GM19238 (cell line): ENCODE measurements around the gene AGXT.
A peak's percentile ranks its signal among the peaks of the same experiment; 100 is the strongest.
"Not testable (repeated sequence)": the region's sequence is repeated elsewhere in the genome, so short reads cannot be mapped to it uniquely, and the experiment has no call there.

ENCODE experiments used
- DNase-seq: peaks from one replicate; pipeline ENCODE4 v3.0.0; 2011; ENCODE audit warnings: low spot score; ENCODE audit not compliant: insufficient read length

AGXT gene

DNA sequence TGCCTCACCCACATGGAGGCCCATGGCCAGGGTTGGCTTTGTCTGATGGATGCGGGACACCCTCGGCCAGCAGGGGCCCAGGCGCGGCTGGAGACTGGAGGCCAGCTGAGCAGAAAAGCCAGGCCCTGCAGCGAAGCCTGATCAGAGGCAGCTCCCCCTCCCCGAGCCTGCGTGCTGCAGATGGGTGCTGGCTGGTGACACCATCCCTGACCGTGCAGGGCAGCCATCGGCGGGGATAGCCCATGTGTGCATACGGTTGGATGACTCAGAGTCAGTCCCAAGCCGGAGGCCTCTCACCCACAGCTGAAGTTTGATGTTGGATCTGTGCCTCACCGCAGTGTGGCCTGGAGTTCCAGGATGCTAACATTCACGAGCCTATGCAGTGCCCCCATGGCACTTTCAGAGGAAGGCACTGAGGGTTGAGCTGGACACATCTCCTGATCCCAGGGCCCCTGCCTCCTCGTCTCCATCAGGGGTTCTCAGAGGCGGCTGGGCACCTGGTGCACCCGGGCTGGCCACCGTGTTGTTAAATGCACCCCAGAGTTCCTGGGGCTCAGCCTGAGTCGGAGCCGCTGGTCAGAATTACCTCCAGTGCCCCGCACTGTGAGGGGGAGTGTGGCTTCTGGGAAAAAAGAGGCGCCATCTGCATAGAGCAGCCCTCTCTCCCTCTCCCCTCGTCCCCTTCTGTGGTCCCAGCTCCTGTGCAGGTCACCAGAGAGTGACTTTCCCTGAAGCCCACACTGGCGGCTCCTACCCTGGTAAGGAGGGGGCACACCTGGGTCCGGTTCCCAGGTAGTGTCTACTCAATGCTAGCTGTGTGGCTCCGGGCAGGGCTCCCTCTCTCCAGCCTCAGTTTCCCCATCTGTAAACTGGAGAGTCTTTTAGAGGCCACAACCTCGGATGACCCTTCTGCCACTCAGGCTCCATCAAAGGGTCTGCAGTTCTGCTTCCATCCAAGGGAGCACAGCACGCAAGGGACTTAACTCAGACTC is 29.2 kb upstream of the AGXT start:
- DNase-seq = no peak

DNA sequence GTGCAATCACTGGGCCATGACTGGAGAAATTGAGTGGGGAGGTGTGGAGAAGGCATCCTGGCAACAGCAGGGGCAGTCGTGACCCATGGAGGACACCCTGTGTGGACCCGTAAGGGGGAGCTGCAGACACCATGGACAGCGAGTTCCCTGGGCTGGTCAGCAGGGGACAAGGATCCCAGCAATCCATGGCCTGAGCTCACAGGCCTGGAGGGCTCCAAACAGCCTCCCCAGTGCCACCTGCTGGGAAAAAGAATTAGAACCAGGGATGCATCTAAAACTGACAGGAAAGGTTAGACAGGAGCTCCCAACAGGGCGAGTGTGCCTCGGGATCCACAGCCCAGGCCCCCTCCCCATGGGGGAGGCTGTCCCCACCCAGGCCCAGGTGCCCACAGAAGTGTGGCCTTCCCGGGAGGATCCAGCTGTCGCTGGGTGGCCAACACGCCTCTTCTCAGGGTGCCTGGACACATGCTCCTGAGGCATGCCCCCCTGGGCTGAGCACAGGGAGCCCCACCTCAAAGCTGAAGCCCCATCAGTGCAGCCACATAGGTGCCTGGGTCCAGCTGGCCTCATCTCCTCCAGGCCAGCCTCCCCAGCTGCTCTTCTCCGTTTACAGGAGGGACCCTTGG is 28.1 kb upstream of the AGXT start:
- DNase-seq = no peak

DNA sequence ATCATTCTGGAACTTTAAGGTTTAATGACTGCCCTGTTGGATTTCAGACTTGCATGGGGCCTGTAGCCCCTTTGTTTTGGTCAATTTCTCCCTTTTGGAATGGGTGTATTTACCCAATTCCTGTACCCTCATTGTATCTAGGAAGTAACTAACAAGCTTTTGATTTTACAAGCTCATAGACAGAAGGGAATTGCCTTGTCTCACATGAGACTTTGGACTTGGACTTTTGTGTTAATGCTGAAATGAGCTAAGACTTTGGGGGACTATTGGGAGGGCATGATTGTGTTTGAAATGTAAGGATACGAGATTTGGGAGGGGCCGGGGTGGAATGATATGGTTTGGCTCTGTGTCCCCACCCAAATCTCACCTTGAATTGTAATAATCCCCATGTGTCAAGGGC is 22.3 kb upstream of the AGXT start:
- DNase-seq = not testable (repeated sequence)

DNA sequence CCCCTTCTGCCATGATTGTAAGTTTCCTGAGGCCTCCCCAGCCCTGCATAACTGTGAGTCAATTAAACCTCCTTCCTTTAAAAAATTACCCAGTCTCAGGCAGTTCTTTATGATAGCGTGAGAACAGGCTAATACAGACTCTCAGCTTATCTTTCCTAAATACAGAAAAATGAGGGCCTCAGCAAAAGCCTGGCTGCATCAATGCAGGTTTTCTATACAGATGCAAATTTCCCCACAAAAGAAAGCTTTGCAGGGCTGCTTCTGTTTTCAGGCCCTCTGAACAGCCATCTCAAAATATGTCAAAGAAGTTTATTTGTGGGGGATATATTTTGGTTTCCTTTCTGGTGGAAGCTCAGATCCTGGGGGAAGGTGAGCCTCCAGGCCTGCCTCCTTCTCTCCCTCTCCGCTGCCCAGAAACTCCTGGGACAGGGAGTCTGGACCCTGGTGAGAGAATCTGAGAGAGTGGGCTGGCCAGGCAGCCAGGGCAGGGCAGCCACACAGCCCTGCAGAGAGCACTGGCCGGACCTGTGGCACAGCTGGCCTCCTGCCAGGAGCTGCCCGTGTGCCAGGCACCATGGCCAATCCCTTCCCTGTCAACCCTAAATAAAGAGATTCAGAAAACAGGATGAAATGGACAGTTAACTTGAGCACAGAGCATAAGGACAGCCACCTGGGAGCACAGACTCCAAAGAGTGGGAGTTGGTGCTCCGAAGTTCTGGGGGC is 21.6 kb upstream of the AGXT start:
- DNase-seq = no peak

DNA sequence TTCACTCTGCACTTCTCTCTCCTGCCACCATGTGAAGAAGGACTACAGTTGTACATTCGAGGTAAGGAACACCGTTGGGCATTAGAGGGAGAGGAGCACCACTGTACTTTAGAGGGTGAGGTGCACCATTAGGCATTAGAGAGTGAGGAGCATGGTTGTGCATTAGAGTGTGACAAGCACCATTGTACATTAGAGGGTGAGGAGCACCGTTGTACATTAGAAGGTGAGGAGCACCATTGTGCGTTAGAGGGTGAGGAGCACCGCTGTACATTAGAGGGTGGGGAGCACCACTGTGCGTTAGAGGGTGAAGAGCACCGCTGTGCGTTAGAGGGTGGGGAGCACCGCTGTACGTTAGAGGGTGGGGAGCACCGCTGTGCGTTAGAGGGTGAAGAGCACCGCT is 20.8 kb upstream of the AGXT start:
- no peak for DNase-seq

DNA sequence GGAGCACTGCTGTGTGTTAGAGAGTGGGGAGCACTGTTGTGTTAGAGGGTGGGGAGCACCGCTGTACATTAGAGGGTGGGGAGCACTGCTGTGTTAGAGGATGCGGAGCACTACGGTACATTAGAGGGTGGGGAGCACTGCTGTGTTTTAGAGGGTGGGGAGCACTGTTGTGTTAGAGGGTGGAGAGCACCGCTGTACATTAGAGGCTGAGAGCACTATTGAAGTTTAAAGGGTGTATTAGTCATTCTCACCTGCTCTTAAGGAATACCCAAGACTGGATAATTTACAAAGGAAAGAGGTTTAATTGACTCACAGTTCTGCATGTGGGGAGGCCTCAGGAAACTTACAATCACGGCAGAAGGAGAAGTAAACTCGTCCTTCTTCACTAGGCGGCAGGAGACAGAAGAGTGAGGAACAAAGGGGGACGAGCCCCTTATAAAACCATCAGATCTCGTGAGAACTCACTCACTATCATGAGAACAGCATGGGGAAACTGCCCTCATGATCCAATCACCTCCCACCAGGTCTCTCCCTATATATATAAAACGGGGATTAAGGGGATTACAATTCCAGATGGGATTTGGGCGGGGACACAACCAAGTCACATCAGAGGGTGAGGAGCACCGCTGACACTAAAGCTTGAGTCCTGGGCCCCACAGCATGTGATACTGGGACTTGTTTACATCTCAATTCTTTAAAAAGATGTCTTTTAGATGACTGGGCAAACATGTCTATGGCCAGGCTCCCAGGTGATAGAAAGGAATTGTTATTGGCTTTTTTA is 19.5 kb upstream of the AGXT start:
- no peak for DNase-seq

DNA sequence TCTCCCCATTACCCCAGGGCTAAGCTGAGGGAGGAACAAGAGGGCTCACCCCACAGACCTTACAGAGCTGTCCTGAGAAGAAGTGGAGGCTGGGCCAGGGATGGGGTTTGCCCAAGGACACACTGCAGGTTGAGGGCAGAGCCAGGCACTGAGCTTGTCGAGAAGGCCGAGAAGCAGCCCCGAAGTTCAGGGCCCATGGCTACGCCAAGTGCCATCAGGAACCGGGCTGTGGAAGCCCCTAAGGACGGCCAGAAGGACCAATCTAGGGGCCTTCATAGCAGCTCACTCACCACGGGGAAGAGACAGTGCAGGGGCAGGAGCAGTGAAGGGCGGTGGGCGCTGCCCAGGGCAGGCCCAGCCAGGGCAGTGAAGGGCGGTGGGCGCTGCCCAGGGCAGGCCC is 18.6 kb upstream of the AGXT start:
- DNase-seq = no peak

DNA sequence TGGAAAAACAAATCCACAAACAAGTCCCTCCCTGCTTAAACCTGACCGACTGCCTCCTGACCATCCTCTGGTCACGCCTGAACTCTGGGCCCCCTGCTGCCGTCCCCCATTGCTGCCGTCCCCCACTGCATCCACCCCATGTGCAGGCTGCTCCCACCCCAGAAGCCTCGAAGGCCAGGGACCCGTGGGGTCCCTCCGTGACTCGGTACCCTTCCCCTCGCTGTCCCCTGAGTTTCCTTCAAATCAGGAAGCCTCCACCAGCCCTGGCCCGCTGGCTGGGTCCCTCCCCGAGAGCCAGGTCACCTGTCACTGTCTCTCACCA is 17.9 kb upstream of the AGXT start:
- DNase-seq = no peak

DNA sequence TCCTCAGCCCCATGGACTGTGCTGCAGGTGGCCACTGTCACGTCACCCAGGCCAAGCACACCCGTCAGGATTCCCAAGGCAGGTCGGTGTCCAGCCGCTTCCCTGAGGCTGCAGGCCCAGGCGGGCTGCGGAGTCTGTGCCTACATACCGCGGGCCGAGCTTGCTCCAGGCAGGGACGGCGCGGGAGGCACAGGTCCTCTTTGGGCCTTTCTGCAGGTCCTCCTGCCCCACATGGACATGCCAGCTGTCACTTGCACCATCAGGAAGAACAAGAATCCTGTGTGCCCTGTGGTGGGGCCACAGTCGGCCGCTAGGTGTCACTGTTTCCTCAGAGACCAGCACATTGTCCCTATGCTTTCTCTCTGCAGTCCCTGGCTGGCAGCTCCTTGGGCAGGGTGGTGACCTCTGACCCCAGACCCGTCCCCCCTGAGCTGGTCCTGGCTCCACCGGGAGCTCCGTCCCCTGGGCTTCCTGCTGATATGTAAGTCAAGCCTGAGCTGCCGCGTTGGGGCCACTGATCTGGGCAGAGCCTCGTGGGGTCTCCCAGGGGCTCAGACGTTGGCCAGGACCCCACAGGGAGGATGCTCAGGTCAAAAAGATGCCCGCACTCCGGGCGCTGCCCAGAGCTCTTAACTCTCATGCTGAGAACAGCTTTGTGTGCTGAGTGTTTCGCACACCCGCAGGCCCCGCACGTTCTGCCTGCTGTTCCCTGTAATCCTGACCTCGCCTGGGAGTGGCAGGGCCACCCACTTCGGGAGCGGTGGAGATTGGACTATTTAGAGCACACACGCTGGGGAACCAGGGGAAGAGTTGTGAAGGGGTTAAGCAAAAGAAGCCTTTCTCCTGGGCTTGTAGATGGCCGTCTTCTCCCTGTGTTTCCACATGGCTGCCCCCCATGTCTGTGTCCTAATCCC is 17.3 kb upstream of the AGXT start:
- DNase-seq = peak; percentile 76

DNA sequence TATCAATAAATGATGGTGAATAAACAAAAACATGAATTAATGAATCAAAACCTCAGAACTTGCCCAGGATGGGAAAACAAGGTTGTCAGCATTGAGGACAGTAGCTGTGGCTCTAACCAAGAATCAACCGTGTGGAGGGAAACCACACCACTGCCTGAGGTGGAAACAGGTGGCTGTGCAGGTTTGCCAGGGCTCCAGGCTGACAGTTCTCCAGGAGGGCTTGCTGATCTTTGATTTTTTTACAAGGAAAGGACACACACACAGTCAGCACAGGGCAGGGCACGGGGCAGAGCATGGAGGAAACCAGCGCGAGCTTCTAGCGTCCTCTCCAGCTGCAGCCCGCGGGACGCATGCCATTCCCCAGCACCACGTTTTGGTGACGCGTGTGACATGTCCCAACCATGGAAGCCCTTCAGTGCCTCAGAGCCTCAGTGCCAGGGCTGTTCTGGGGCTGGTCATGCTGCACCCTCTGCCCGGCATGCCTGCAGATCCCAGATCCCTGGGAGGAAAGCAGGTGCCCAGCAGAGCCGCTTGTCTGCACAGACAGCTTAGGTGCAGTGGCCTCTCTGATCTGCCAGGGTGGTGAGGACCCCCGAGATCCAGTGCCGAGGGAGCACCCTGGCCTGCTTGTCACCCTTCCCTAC is 15.8 kb upstream of the AGXT start:
- no peak for DNase-seq

DNA sequence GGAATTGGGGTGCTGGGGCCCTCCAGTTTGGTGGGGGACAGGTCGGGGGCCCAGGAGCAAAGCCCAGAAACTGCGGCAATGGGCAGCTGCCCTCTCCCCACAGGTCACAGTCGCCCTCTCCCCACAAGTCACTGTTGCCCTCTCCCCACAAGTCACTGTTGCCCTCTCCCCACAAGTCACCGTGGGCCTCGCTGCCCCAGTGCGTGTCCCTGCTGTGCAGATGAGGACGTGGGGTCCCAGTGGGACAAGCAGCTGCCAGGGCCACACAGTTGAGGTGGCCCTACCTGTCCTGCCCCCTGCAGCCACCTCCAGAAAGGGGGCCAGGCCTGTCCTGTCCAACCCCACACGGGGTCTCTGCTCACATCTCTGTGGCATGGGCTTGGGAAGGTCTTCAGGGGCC is 13.0 kb upstream of the AGXT start:
- no peak for DNase-seq

DNA sequence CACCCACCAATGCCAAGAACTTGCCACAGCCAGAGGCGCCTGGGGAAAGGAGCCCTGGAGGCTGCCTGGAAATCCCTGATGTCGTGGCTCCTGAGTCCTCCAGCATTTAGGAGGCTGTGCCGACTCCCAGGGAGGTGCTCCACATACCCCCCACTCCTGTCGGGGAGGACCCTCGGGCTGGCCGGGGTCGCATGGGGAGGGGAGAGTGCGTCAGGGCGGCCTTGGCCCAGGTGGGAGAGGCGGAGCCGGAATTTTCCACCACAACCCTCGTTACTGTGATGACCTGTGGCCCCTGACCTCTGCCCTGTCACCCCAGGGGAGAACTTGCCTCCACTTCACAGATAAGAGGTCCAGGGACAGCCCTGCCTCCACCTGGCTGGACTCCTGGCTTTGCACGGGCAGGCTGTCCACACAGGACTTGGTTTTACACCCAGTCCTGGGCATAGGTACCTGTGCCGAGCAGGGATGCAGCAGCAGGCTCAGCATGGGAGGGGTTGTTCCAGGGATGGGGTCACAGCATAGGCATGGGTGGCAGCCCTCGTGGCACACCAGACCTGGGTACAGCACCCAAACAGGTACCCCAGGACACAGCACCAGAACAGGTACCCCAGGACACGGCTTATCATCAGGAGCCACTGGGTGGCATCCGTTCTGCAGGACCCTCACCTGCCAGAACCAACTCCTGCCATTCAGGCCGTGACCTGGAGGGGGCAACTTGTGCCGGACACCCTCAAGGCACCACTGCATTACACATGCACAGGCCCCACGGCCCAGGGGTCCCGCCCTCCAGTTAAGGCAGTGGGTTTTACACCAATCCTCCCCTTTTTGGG is 12.3 kb upstream of the AGXT start:
- DNase-seq = no peak

DNA sequence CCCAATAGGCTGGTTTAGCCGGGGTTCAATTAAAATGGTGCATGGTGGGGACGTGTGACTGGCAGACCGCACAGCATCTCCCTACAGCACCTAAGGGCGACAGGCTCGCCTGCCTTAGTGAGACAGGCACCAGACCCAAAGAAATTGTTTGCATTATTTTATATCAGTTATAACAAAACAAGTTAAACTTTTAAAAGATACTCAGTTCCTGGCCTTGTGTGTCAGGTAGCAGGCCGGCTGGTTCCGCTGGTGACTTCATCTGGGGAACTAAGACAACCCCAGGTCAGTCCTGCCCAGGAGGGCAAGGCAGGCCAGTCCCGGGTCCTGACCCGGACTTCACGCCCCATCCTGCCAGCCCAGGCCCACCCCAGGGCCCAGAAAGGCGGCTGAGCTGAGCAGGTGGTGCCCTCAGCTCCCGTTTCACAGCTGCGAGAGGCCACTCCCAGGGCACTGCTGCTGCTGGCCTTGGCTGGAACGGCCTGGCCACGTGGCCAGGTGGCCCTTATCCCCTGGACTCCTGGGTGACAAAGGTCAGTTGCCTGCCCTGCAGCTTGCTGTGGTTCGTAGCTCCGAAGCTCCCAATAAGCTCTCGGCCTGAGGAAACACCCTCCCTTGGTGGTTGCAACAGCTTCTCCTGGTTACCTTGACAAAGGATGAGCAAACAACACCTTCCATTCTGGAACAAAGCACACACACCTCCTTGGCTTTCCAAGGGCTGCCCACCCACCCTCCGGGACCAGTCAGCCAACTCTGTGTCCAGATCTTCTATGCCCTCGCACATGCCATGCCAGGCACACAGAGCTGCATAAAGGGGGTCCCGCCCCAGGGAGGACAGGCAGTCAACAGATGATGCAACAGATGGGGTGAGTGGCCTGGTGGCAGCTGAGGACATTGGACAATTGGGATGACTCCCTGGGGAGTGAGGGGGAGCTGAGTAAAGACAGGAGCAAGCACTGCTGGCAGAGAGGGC is 11.3 kb upstream of the AGXT start:
- DNase-seq = no peak

DNA sequence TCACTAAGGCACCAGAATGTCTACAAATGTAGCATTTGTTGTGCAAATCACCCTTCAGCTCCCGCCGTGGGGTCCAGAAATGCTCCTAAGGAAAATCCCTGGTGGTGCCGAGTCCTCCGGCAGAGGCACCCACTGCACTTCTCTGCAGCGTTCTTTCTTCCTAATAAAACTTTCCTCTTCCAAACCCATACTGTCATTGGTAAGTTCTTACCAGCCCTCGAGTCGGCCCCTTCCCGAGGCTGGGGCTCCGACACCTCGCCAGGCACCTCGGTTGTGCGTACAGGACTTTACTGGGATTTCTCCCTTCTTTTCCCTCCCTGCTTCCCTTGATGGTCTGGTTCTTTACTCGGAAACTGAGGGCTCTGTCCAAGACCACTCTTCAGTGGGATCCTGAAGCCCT is 10.3 kb upstream of the AGXT start:
- no peak for DNase-seq

DNA sequence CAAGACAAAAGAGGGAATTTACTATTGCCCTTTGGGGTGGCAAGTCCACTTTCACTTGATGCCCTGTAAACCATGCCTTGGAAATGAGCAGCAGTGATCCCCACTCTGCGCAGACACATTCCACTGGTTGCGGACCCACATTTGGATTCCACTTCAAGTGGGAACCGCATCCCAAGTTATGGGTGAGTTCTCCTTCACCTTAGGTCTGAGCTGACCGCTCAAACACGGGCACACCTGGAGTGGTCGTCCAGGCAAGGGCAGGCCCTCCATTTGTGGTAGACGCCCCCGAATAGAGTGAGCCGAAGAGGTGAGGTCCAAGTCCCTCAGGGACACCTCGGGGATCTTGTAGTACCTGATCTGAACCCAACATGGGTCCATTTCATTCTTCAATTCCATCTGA is 9.8 kb upstream of the AGXT start:
- DNase-seq = no peak

DNA sequence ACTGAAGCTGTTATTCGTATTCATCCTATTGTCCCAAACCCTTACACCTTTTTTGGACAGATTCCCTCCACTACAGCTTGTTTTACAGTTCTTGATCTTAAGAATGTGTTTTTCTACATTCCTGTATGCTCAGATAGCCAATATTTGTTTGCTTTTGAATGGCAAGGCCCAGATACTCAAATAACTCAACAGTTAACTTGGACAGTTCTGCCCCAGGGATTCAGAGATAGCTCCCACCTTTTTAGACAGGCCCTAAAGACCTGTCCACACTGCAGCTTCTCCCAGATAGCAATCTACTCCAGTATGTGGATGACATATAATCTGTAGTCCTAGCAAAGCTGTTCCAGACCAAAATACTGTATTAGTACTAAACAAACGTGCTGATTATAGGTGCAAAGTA is 7.1 kb upstream of the AGXT start:
- no peak for DNase-seq

DNA sequence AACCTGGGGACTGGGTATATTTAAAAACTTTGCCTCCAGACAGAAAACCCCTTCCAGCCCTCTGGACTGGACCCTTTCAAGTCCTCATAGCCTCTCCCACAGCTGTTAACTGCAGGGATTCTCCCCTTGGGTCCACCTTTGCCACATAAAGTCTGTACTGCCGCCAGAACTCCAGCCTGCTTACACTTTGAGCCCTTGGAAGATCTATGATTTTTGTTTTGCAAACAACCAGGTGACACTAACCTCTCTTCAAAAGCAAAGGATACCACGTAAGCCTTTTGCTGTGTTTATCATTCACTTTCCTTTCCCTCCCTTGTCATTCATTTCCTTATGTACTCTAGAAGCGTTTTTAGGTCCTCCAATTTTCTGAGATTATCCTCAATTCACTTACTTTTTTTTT is 4.1 kb upstream of the AGXT start:
- DNase-seq = no peak

DNA sequence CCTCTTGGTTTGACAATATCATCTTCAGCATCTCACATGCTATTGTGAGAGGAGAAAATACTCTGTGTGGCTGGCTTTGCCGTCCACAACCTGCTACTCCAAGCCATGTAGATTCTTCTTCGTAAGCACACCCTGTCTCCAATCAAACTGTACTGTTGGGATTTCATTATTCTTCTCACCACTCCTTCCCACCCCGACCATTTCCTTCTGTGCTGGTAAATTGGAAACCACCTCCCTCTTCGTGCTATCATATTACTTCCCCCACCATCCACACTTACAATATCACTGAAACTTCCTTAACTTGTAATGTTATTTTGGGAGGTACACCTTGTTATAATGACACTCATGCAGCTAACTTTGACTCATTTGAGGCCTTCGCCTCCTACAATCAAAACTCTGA is 3.2 kb upstream of the AGXT start:
- no peak for DNase-seq
